Measurements from ENCODE around the gene DNTTIP2.

DNA sequence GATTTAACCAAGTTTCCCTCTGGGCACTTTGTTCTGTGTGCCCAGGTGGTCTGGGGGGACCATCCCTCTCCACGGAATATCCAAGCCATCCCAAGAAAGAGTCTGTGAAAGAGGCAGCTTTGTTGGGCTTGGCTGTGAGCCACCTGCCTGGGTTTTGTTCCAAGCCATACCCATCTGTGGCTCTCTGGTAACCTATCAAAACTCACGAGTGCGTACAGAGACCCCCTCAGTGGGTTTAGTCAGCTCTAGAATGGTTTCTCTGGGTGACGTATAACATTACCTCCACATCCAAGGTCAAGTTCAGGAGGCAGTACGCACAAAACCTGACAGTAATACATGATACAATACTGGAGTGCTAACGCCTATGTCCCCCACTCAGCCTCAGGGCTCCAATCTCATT is 54.2 kb downstream of the DNTTIP2 start:
- TF ChIP-seq, protein P1, sequence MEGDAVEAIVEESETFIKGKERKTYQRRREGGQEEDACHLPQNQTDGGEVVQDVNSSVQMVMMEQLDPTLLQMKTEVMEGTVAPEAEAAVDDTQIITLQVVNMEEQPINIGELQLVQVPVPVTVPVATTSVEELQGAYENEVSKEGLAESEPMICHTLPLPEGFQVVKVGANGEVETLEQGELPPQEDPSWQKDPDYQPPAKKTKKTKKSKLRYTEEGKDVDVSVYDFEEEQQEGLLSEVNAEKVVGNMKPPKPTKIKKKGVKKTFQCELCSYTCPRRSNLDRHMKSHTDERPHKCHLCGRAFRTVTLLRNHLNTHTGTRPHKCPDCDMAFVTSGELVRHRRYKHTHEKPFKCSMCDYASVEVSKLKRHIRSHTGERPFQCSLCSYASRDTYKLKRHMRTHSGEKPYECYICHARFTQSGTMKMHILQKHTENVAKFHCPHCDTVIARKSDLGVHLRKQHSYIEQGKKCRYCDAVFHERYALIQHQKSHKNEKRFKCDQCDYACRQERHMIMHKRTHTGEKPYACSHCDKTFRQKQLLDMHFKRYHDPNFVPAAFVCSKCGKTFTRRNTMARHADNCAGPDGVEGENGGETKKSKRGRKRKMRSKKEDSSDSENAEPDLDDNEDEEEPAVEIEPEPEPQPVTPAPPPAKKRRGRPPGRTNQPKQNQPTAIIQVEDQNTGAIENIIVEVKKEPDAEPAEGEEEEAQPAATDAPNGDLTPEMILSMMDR (IDR thresholded peaks at IDR 0.05): no peak
- no peak for TF ChIP-seq POLR2A (IDR thresholded peaks at IDR 0.05)
